Fibroblast of gingiva (primary cell): ENCODE measurements around the gene PRR33.
"Not testable (repeated sequence)": the region's sequence is repeated elsewhere in the genome, so short reads cannot be mapped to it uniquely, and the experiment has no call there.

Experiments used
- DNase-seq: peaks from one replicate; pipeline ENCODE4 v3.0.0-alpha.2; 2011; ENCODE audit warnings: low read depth

The PRR33 gene

DNA sequence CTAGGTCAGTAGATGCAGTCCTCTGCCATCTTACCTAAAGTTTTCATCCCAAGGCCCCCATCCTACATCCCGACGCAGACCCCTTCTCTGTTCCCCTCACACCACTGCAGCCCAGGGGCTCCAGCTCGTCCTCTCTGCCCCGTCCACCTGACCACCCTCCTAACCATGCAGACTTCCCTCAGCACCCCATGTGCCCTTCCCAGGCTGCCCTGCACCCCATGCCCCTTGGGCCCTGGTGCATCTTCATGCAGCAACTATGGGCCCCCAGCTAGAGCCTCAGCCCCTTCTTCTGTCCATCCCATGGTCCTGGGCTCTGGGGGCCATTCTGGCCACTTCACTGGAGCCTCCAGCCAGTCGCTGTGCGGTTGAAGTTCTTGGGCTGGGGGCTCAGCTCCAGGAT lies 2.9 kb downstream of the PRR33 start:
- no peak for DNase-seq

DNA sequence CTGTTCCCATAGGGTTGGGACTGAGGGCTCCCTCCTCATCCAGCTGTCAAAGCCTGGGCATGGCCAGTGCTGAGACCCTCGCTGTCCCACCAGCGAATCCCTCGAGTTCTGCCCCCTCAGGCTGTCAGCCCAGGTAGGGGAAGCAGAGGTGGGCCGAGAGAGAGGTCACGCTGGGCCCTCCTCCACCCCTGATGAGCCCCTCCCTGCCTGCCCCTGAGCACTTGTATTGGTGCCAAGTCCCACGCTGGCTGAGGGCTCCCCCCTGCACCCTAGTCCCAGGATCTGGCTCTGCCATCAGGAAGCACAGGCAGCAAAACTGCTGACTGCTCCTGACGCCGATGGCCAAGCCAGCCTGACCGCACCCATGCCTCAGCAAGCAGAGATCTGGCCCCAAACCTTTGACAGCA lies 3.3 kb downstream of the PRR33 start:
- no peak for DNase-seq

DNA sequence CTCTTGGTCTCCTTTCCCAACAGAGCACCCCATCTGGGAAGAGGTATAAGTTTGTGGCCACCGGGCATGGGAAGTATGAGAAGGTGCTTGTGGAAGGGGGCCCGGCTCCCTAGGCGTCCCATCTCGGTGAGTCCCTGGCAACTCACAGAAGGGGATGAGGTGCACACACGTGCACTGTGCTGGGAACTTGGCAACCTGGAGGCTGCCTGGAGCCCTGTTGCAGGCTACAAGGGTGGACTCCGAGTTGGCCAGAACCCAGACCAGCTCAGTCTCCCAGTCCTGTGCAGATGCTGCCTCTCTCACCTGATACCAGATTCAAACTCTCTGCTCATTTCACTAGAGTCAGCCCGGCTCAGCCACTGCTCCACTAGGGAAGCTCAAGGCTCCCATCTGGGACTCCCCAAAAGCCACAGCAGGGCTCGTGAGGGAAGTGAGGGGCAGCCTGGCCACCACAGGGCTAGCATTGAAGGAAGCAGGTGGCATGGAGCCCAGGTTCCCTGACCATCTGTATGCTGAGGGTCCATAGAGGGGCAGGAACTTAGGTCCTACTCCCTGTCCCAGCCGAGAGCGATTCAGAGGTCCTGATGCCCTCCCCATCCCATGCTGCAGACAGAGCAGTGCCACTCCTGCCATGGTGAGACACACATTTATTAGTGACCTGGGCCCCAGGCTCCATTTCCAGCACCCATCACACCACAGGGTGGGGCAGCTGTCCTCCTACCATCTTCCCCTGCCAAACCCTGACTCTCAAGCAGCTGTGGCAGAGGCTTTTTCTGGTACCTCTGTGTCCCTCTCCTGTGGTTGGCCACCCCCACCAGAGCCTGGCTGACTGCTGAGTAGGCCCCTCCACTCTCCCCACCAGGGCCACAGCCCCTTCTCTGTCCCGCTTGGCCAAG lies 4.0 kb downstream of the PRR33 start:
- DNase-seq, result no peak

DNA sequence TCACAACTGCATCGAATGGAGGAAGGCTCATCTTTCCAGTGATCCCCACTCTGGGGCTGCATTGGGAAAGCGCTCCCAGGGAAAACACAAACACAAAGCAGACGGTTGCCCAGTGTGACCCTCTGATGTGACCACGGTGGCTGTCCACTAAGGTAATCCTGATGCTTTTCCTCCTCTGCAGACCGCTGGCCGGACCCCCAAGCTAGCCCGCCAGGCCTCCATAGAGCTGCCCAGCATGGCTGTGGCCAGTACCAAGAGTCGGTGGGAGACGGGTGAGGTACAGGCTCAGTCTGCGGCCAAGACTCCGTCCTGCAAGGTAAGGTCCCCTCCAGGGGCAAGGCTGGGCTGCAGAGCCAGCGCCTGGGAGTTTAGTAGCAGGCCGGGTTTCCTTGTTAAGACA lies 5.1 kb downstream of the PRR33 start:
- not testable (repeated sequence) for DNase-seq

DNA sequence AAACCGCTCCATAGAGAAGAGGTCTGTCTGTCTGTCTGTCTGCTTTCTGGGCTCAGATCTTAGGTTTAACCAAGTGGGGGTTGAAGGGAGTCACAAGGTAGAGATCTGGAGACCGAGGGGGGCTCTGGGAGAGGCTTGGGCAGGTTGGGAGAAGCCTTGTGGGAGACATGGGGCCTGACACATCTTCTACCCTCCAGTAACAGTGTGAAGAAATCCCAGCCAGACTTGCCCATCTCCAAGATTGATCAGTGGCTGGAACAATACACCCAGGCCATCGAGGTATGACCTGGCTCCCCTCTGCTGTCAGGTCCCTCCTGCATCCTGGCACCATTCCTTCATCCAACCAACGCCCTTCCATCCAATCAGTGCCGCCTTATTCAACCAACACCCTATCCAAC lies 7.4 kb downstream of the PRR33 start:
- DNase-seq, result no peak

DNA sequence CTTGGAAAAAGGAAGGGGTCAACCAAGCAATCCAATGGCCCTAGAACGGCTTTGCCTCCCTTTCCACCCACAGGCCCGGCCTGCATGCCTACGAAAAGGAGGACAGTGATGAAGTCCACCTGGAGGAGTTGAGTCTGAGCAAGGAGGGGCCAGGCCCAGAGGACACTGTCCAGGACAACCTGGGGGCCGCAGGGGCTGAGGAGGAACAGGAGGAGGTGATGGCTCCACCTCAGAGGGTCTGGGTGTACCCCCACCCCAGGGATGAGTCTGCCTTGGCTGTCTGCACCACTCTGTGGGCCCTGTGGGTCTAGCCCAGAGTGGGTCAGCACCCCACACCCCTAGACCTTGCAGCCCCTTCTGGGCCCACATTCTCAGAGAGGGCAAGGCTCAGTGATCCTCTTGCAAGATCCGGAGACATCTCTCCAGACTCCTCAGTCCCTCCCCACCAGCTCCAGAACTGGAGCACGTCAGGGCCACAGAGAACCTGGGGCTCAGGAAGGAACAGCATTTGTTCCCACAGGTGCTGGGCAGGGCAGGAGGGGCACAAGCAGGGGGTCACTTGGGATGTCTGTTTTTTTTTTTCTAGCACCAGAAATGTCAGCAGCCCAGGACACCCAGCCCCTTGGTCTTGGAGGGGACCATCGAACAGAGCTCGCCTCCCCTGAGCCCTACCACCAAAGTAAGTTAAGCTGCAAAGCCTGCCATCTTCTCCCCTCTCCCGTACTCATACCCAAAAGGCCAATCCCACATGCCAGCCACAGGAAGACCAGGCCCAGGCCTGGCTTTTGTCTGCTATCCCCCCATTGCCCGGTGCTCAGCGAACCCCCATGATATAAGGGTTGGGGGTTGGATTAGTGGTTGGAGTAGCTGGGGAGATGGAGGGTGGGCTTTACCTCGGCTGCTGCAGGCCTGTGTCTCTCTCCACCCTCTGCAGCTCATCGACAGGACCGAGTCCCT lies 8.1 kb downstream of the PRR33 start:
- no peak for DNase-seq

DNA sequence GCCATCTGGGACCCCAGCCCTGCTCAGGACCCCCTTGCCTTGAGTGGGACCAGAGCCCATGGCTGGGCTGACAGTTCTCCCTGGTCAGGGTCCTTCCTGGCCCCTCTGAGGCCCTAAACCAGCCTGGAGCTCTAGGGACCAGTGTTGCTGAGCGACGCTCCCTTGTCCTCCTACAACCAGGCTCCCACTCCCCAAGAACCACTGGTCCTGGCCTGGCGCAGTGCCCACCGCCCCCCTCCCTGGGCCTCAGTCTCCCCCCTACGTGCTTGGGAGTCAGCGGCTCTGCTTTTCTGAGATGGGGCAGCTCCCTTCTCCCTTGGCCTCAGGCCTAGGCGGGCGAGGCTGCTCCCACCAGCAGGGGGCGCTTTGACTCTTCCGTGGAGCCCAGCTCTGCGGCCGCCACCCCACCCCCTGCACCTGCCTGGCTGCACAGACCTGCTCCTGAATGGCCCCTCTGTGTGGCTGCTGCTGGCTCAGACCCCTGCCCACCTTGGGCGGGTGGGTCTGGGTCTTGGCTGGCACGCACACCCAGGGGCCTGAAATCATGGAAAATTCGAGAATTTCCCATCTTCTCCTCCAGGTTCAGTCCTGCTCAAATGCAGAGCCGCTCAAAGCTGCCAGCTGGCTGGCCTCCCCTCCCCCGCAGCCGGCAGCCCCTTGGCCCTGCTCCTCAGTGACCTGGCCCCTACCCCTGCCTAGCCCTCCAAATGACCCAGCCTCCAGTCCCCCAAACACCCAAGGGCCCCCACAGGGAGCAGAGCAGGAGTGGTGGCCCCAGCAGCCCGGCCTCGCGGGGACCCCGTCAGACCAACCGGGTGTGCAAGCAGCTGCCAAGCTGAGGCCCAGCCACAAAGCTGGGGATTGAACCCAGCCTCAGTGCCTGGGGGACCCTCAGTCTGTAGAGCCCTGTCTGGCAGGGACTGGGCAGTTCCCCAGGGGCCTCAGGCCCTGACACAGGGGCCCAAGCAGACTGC lies 9.1 kb downstream of the PRR33 start:
- DNase-seq, result peak; percentile 38

DNA sequence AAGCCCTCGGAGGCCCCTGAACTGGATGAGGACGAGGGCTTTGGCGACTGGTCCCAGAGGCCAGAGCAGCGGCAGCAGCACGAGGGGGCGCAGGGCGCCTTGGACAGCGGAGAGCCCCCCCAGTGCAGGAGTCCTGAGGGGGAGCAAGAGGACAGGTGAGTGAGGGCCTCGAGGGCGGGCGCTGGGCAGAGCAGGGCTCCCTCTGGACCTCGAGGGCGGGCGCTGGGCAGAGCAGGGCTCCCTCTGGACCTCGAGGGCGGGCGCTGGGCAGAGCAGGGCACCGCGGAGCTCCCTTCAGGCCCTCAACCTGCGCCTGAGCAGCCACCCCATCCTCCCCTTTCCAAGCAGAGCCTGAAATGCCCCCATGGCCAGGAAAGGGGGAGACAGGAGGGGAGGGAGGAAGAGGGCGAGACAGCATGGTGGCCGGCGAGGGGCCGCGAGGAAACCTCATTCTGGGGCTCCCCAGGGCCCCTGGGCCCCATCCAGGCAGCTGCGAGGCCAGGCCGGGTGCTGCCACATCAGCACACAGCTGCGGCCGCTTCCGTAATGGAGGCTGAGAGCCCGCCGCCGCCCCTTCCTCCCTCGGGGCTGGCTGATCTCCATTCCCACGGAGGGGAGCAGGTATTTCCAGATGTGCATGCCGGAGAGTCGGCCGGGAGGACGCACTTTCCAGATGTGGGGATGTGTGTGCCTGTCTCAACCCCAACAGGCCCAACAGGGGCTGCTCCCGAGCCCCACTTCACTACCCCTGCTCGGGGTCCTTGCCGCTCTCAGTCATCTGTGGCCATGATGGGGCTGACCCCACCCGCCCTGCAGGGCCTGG lies 10.0 kb downstream of the PRR33 start:
- DNase-seq, result no peak

DNA sequence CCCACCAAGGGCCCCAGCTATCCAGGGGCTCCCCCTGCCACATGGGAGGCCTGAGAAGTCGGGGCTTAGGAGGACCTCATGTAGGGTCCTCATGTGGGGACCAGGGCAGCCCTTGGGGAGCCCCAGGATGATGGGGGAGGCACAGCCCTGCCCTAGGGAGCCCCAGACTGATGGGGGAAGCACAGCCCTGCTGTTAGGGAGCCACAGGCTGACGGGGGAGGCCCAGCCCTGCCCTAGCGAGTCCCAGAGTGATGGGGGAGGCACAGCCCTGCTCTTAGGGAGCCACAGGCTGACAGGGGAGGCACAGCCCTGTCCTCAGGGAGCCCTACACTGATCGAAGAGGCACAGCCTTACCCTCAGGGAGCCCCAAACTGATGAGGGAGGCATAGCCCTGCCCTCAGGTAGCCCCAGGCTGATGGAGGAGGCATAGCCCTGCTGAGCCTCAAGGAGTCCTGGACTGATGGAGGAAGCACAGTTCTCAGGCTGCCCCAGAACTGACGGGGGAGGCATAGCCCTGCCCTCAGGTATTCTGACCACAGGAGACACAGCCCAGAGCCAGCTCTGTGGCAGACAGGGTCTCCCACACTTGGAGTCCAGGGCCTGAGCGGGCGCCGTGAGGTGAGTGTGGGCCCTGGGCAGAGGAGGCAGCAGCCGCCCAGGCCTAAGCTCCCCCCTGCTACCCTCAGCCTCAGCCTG lies 10.8 kb downstream of the PRR33 start:
- DNase-seq, result no peak

DNA sequence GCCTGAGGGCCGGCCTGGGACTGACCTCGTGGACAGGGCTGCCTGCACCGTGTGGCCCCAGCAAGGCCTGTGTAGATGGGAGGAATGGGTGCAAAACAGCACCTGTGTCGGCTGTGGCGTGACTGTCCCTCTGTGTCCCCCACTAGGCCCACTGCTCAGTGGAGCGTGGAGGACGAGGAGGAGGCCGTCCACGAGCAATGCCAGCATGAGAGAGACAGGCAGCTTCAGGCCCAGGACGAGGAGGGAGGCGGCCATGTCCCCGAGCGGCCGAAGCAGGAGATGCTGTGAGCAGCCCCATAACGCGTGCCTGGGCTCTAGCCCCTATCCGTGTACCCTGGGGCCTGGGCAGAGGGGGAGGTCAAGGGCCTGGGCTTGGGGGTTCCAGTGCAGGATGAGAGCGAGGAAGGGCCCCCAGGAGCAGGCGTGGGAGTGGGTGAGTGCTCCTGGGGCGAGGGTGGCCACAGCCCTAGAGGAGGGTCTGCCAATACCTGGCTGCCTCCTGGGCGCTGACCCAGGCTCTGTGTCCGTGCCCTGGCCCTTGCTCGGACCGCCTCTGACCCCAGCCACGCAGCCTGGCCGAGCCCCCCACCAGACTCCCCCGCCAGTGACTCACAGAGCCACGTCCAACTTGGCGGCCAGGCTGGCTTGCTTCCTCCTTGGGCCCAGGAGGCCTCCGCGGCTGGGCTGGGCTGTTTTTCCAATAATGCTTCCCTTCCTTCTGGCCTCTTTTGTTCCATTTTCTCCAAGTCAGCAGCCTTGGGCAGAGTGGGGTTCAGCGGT lies 11.6 kb downstream of the PRR33 start:
- no peak for DNase-seq

DNA sequence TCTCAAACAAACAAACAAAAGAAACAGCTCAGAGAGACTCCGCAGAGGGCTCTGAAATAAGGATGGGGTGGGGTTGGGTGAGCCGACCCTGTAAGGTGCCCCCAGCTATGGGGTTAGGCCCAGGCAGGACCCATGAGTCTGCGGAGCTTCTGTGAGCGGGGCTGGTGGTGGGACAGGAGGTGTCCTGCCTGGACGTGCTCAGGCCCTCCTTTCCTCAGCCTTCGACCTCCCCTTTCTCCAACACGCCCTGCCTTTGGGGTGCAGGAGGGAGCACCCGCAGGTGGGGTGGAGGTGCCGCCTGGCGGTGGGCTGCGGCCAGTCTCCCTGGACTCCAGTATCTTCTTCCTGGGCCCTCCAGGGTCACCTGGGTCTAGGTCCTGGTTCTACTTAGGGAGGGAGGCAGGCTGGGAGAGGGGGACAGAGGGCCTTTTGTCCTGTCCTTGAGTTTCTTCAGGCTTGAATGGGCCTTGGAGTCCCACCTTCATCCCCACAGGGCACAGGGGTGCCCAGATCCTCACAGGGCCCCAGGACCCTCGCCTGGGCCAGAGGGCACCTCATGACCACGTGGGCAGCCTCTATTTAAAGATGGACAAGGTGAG lies 12.3 kb downstream of the PRR33 start:
- DNase-seq, result no peak

DNA sequence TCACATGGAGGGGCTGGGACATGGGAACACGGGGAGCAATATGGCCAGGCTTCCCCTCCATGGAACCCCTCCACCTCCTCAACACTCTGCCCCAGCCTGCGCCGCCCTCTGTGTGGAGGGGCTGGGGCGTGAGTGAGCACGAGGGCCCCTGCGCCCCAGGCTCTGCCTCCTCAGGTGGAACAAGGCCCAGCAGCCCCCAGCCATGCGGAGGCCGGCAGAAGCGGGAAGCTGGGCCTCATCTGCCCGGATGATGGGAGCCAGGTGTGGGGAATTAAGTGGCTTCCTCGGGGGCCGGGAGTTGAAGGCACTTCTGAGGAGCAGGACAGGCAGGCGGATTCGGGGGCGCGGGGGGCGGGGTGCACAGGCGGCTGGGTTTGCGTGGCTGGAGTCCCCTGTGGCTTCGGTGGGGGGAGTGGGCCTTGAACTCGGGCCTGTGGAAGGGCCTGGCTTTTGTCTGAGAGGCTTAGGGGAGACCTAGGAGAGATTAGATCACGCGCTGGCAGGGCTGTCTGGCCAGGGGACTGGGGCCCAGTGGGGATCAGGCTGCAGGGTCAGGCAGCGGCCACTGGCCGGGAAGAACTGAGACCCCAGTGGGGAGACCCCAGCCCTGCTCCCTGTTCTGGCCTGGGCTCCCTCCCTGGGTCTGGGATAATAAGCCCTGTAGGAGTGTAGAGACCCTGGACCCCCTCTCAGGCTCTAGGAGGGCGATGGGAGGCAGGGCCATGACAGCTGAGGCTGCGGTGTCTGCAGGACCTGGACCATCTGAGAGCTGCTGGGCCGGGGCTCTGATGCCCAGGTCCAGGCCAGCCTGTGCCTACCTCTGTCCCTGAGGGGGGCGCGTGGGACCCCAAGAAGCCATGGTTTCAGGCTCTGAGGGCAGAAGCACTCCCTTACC lies 13.3 kb downstream of the PRR33 start:
- no peak for DNase-seq

DNA sequence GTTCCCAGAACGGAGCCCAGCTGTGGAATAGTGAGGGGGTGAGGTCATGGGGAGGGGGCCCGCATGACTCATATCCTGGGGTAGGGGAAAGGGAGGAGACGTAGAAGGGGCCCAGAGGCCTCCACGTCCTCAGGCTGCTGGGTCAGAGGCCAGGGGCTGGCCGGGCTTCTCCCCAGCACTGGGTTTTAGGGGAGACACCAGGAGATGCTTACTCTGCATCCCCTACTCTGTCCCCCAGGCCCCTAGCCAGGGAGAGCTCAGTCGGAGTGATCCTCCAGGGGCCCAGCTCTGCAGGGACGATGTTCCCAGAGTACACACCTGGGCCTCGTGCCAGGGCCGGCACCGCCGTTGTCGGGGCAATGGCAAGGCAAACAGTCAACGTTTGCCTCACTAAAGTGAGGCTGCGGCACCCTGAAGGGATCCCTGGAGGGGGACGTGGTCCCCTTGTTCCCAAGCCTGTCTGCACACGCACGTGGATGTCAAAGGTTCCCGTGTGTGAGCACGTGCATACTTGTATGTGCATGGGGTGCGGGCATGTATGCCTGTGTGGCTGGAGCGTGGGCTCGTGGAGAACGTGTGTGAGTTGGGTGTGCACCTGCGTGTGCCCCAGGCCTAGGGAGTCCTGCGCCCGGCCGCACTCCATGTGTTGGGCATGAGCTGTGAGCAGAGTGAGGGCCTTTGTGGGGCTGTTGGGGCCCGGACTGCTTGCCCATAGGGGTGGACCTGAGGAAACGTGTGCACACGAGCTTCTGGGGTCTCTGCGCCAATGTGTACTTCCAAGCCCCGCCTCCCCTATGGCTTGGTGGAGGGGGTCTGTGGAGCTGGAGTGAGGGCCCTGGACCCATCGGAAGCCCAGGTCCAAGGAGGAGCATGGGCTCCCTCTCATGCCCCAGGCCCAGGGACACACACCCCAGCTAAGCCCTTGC lies 14.2 kb downstream of the PRR33 start:
- DNase-seq, result peak; percentile 14

DNA sequence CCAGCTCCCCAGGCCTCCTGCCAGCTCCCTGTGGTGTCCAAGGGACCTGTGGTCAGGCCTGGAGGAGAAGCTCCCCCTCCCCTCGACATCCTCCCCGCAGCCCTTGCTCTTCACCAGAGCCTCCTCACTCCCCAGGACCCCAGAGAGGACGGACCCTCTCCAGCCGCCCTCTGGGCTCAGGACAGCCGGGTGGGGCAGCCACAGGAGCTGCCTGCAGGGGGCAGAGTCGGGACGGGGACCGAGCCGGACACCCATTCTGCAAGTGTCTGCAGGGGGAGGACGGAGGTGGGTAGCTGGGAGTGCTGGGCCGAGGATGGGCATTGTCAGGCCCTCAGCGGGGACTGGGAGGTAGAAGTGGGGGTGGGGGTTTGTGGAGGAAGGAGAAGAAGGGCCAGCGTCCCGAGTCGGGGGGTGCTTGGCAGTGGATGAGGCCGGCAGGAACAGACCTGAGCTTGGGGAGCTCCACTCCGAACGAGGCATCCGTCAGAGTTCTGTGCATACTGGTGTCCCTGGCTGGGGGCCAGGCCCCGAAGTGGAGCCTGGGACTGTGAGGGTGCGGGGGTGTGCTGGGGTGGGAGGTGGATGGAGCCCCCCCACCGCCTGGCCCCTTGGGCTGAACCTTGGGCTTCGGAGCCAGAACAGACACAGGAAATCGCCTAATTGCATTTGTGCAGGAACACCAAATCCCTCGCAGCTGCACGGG lies 15.2 kb downstream of the PRR33 start:
- DNase-seq, result no peak

DNA sequence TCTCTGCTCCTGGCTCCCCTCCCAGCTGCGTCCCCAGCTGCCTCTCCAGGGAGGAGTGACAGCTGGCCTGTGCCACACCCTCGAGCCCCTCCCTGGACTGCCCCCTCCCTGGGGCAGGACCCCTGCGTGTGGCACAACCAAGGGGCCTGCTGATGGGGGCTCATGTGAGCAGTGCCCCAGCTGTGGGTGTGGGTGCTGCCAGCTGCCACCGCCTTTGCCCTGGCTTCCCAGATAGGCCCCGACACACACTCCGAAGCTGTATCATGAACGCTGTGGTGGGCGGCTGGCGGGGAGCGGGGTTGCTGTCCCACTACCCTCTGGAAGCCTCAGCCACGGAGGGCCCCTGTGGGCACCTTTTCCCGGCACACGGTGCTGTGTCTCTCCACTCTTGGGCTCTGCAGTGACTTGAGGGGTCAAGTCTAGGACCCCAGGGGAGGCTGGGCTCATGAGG lies 15.8 kb downstream of the PRR33 start:
- not testable (repeated sequence) for DNase-seq
